IMR-90 (cell line): ENCODE data around the gene MPL. TPM values are rescaled to one million over a fixed set of nuclear protein-coding genes. Genes with fewer than 3 reads are reported as not detected.

Source experiments
- ATAC-seq: fragments of 200-7000 bp; cut with Tn5 transposase; 2 replicates; pipeline ENCODE4 v1.9.1; 2020; ENCODE audit warnings: low read depth, mild to moderate bottlenecking, moderate library complexity
- BruUV-seq: library from RNA; stranded (reverse); fragments of 400-500 nt; replicated peaks from 2 replicates; lab custom pipeline; 2021; lab: Mats Ljungman, UMichigan
- CTCF ChIA-PET: fragments of 300-600 bp; formaldehyde crosslinking; extraction: SDS; loops from one replicate; lab custom pipeline; 2021; ENCODE audit warnings: antibody characterized with exemption; lab: Yijun Ruan, JAX
- POLR2A ChIA-PET: fragments of 300-600 bp; sonication (Branson Sonifier 250); formaldehyde crosslinking; loops from one replicate; lab custom pipeline; 2022; ENCODE audit warnings: antibody characterized with exemption; ENCODE audit not compliant: unreplicated experiment; lab: Charles Lee
- DNase-seq: peaks from one replicate; pipeline ENCODE4 v3.0.0; 2013
- H2AFZ ChIP-seq: replicated peaks from 2 replicates; pipeline ENCODE3; 2013; ENCODE audit warnings: low read length, mild to moderate bottlenecking; ENCODE audit not compliant: poor library complexity
- H2AK5ac ChIP-seq: 2 replicates; pipeline ENCODE4 v1.6.1; 2013; ENCODE audit warnings: low read depth, low read length, inconsistent platforms
- H2AK9ac ChIP-seq: replicated peaks from 2 replicates; pipeline ENCODE3; 2013; ENCODE audit warnings: mild to moderate bottlenecking, low read depth, low read length, moderate library complexity; ENCODE audit not compliant: poor library complexity
- H2BK120ac ChIP-seq: 2 replicates; pipeline ENCODE4 v1.6.1; 2013; ENCODE audit warnings: low read depth, low read length, inconsistent platforms
- H2BK15ac ChIP-seq: 3 replicates; pipeline ENCODE4 v1.6.1; 2013; ENCODE audit warnings: low read depth, low read length, inconsistent platforms
- H2BK20ac ChIP-seq: 2 replicates; pipeline ENCODE4 v1.6.1; 2013; ENCODE audit warnings: low read depth, mild to moderate bottlenecking, inconsistent platforms, low read length, moderate library complexity
- H2BK5ac ChIP-seq: 2 replicates; pipeline ENCODE4 v1.6.1; 2013; ENCODE audit warnings: mild to moderate bottlenecking, low read depth, low read length, inconsistent platforms; ENCODE audit not compliant: poor library complexity, severe bottlenecking
- H3K14ac ChIP-seq: replicated peaks from 2 replicates; pipeline ENCODE4 v1.6.1; 2013; ENCODE audit warnings: low read depth, low read length, inconsistent platforms
- H3K18ac ChIP-seq: 2 replicates; pipeline ENCODE4 v1.6.1; 2013; ENCODE audit warnings: low read depth, low read length, control low read depth
- H3K23ac ChIP-seq: 2 replicates; pipeline ENCODE4 v1.6.1; 2013; ENCODE audit warnings: low read depth, low read length, inconsistent platforms
- H3K27ac ChIP-seq: 2 replicates; pipeline ENCODE4 v1.5.1; 2013; ENCODE audit warnings: mild to moderate bottlenecking, control low read depth, low read length; ENCODE audit not compliant: insufficient read depth
- H3K27me3 ChIP-seq: 2 replicates; pipeline ENCODE4 v1.6.1; 2013; ENCODE audit warnings: low read length; ENCODE audit not compliant: control insufficient read depth, insufficient read depth
- H3K36me3 ChIP-seq: 2 replicates; pipeline ENCODE4 v1.6.1; 2013; ENCODE audit warnings: low read length, mixed read lengths; ENCODE audit not compliant: control insufficient read depth, insufficient read depth
- H3K4ac ChIP-seq: 2 replicates; pipeline ENCODE4 v1.6.1; 2013; ENCODE audit warnings: low read depth, low read length, inconsistent platforms
- H3K4me1 ChIP-seq: 2 replicates; pipeline ENCODE4 v1.6.1; 2013; ENCODE audit warnings: low read length, mixed read lengths; ENCODE audit not compliant: control insufficient read depth, insufficient read depth
- H3K4me2 ChIP-seq: 2 replicates; pipeline ENCODE4 v1.6.1; 2013; ENCODE audit warnings: low read depth, mild to moderate bottlenecking, control low read depth, low read length, moderate library complexity
- H3K4me3 ChIP-seq: 2 replicates; pipeline ENCODE4 v1.5.1; 2013; ENCODE audit warnings: low read depth, mild to moderate bottlenecking, control low read depth, low read length, moderate library complexity; ENCODE audit not compliant: insufficient read depth
- H3K56ac ChIP-seq: 2 replicates; pipeline ENCODE4 v1.6.1; 2013; ENCODE audit warnings: low read length, inconsistent platforms; ENCODE audit not compliant: insufficient read depth; ENCODE audit errors: extremely low read depth
- H3K79me1 ChIP-seq, 2 experiments: 2 replicates each; pipeline ENCODE4 v1.6.1; 2013; ENCODE audit warnings: low read length in 2 of 2, inconsistent platforms in 1 of 2, low read depth in 1 of 2
- H3K9ac ChIP-seq: 2 replicates; pipeline ENCODE4 v1.6.1; 2013; ENCODE audit warnings: low read depth, low read length, control low read depth
- H3K9me1 ChIP-seq: 2 replicates; pipeline ENCODE4 v1.6.1; 2013; ENCODE audit warnings: low read length, inconsistent platforms; ENCODE audit not compliant: insufficient read depth
- H3K9me3 ChIP-seq: 2 replicates; pipeline ENCODE4 v1.6.1; 2013; ENCODE audit warnings: low read length; ENCODE audit not compliant: control insufficient read depth, insufficient read depth
- H4K20me1 ChIP-seq: 2 replicates; pipeline ENCODE4 v1.6.1; 2013; ENCODE audit warnings: low read length, inconsistent platforms; ENCODE audit not compliant: insufficient read depth
- H4K5ac ChIP-seq: 2 replicates; pipeline ENCODE4 v1.6.1; 2013; ENCODE audit warnings: mild to moderate bottlenecking, low read depth, low read length, control low read depth
- H4K8ac ChIP-seq, 2 experiments: 2 replicates each; pipeline ENCODE4 v1.6.1; 2013; ENCODE audit warnings: low read depth in 2 of 2, low read length in 2 of 2, control low read depth in 1 of 2, inconsistent platforms in 1 of 2
- H4K91ac ChIP-seq: 2 replicates; pipeline ENCODE4 v1.6.1; 2013; ENCODE audit warnings: low read depth, low read length, inconsistent platforms; ENCODE audit not compliant: insufficient read depth
- CEBPB ChIP-seq: IDR thresholded peaks from 2 replicates; pipeline ENCODE4 v1.6.1; 2012; ENCODE audit warnings: low read depth, low read length, improper control_type of control experiment
- MAZ ChIP-seq: IDR thresholded peaks from 2 replicates; pipeline ENCODE4 v1.6.1; 2012; ENCODE audit warnings: low read depth, mild to moderate bottlenecking, low read length, improper control_type of control experiment, moderate library complexity, borderline replicate concordance
- MXI1 ChIP-seq: IDR thresholded peaks from 2 replicates; pipeline ENCODE4 v1.6.1; 2012; ENCODE audit warnings: low read depth, mild to moderate bottlenecking, low read length, moderate library complexity, borderline replicate concordance
- WGBS, 2 experiments: methylation state at CpG; one replicate each; pipeline versions ENCODE4 v1.1.5 to v1.1.7; 2013; ENCODE audit warnings: missing lambda C conversion rate in 2 of 2; ENCODE audit not compliant: insufficient read length in 1 of 2; ENCODE audit errors: extremely low coverage in 2 of 2; 5-methylcytosine and 5-hydroxymethylcytosine counted together
- dilution Hi-C: fragments of 300-500 bp; cut with HindIII; formaldehyde crosslinking; loops from one replicate; pipeline ENCODE4 v1.14.3; 2018; ENCODE audit warnings: low sequenced_read_pairs; ENCODE audit not compliant: unreplicated experiment
- in situ Hi-C: fragments of 300-500 bp; cut with MboI; formaldehyde crosslinking; loops from 3 replicates; pipeline ENCODE4 v1.14.3; 2019; ENCODE audit warnings: low sequenced_read_pairs, inconsistent platforms, mixed read lengths
- intact Hi-C: fragments of 100-400 bp; cut with micrococcal nuclease; formaldehyde crosslinking; loops from 2 replicates; pipeline ENCODE4 v1.10.0; 2022
- polyA plus RNA-seq, 3 experiments: library from polyadenylated mRNA; depleted of rRNA; stranded (reverse); fragments of >200 nt; gene quantifications; 2 replicates each; pipeline ENCODE4 v1.2.3, GENCODE V29; 2012; ENCODE audit warnings: low replicate concordance in 1 of 3
- total RNA-seq: library from RNA; depleted of rRNA; stranded (reverse); fragments of >200 nt; gene quantifications from 2 replicates; pipeline ENCODE4 v1.2.3, GENCODE V29; 2012

The MPL gene
- total and polyA plus RNA-seq, 2 of the 4 experiments (the other 2 are of a cell fraction) = 0.12 TPM; not detected in 1

DNA sequence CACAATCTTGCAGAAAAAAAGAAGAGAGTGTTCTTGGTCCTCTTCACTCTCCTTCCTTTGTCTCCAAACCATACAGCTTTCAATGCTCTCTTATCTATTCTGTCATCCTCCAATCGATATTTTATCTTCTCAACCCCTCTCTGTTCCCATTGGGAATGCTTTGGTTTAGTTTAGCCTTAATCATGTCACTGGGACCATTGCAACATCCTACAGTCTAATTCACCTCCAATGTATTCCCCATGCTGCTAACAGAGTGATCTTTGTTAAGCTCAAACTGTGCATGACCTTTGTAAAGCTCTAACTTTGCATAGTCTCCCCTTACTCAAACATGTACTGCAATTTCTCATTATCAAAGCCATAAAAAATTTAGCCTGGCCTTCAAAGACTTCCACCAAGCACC is 2.9 kb downstream of the MPL start:
- ATAC-seq (no peak), DNase-seq (no peak)
- Histone ChIP-seq H2BK15ac (no peak overlapping the region), H3K27me3 (peaks cover 11% of the 10 kb centered on the region), H2AFZ (no peak overlapping the region), H3K14ac (no peak overlapping the region), H3K4me3 (no peak overlapping the region), H3K9me3 (no peaks in the 10 kb centered on the region), H3K4me1 (peaks cover 6% of the 10 kb centered on the region), H2BK5ac (no peak overlapping the region), H3K36me3 (no peaks in the 10 kb centered on the region), H2BK120ac (no peak overlapping the region), H4K20me1 (no peaks in the 10 kb centered on the region), H3K27ac (no peak overlapping the region), H2AK5ac (no peak overlapping the region), H3K9ac (no peak overlapping the region), H4K5ac (no peak overlapping the region), H4K91ac (no peak overlapping the region), H2BK20ac (no peak overlapping the region), H2AK9ac (no peak overlapping the region), H3K79me1 (no peaks in the 10 kb centered on the region), H3K4ac (no peak overlapping the region), H4K8ac (no peak overlapping the region), H3K18ac (no peak overlapping the region), H3K4me2 (no peak overlapping the region), H3K9me1 (peaks cover 6% of the 10 kb centered on the region; the same call in 1 of the 2 replicates), H3K23ac (no peak overlapping the region), H3K56ac (no peak overlapping the region)
- ChIA-PET CTCF (no interaction called here), POLR2A (no interaction called here)
- WGBS, 2 experiments = no CpG with 5 or more reads among the region's 1 CpG
- intact Hi-C loops (no loop called here), in situ Hi-C loops (loop anchor here (5.0 kb wide), 1 partner anchor 33 kb away; no protein-coding TSS in a partner anchor), dilution Hi-C loops (no loop called here)
- TF ChIP-seq MAZ (no peak), CEBPB (no peak), MXI1 (no peak)
- BruUV-seq = no TSS peak
